ENCODE data around the gene ABCA5. TPM values are rescaled to one million over a fixed set of nuclear protein-coding genes. Genes with fewer than 3 reads are reported as not detected.

ABCA5 gene
- polyA plus RNA-seq, 1 of the 3 experiments (the other 2 are of a cell fraction), result 2.0 TPM

DNA sequence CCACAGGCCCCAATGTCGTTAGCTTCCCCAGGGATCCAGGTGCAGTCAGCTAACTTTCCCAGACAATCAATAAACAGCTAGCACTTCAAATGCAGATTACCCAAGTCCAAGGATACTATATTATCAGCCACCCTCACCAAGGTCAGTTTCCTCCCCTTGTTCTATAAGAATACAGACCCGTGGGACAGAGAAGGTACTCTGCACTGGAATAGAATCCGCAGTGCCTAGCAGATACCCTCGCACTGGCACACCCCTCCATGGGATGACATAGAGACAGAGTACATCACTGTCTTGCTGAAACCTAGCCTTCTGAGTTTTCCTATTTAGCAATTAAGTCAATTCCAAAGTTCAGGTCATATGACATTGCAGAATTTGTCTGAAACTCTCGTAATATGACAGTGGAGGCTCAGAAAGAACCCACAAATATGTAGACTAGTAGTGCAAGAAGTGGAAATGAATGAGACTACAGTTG lies 58.4 kb downstream of the ABCA5 start:
- Histone ChIP-seq H3K4me1 (ENCODE audit: control insufficient read depth in 1 of 2, insufficient read depth in 2 of 2, low read depth in 1 of 2, low read length in 1 of 2) (peaks cover 0 to 8% of the 10 kb centered on the region in 2 experiments; a peak in 3 of 4 replicates), H3K4me3 (ENCODE audit: low read depth in 2 of 2, low read length in 1 of 2) (no peak overlapping the region), H3K9me3 (0 out of 2 replicates have a peak, but pooled peaks cover 3% of the 10 kb centered on the region), H3K27me3 (ENCODE audit: insufficient read depth) (no peaks in the 10 kb centered on the region), H3F3A (replicated peaks; ENCODE audit: insufficient read depth) (peaks cover 24% of the 10 kb centered on the region), H3K9me2 (0 out of 2 replicates have a peak, but pooled peaks cover 4% of the 10 kb centered on the region), H3K36me3 (replicated peaks in 1 of 2; ENCODE audit: control insufficient read depth in 1 of 2, insufficient read depth in 2 of 2, low read length in 1 of 2) (peaks cover 0 to 8% of the 10 kb centered on the region in 2 experiments), H3K79me2 (ENCODE audit: insufficient read depth) (no peaks in the 10 kb centered on the region), H3K27ac (ENCODE audit: low read depth in 2 of 2, low read length in 1 of 2) (peak overlapping the region in 1 of 2 experiments; percentile 69; a peak in 3 of 4 replicates), H4K20me1 (ENCODE audit: insufficient read depth) (no peaks in the 10 kb centered on the region), H3K4me2 (peak overlapping the region; percentile 48; the same call in 1 of the 2 replicates), H2AFZ (ENCODE audit: low read depth) (no peak overlapping the region; the same call in 1 of the 2 replicates), H3K9ac (no peak overlapping the region)
- CTCF ChIA-PET, result no interaction called here
- POLR2A ChIA-PET, result no interaction called here
- TF ChIP-seq RAD21 (IDR thresholded peaks at IDR 0.05; ENCODE audit: low read length) (no peak), MEF2A (IDR thresholded peaks at IDR 0.05; ENCODE audit: borderline replicate concordance, low read depth) (no peak), EP300 (IDR thresholded peaks at IDR 0.05; ENCODE audit: borderline replicate concordance in 1 of 2, low read depth in 1 of 2, low read length in 1 of 2) (no peak), GABPA (IDR thresholded peaks at IDR 0.05; ENCODE audit: low read depth) (no peak), EZH2phosphoT487 (IDR thresholded peaks at IDR 0.05; ENCODE audit: borderline replicate concordance, low read depth) (no peak), FOXJ3 (CRISPR knock-in tag; IDR thresholded peaks at IDR 0.05) (no peak), NFIC (IDR thresholded peaks at IDR 0.05; ENCODE audit: borderline replicate concordance) (no peak), YY1 (IDR thresholded peaks at IDR 0.05; ENCODE audit: low read depth) (no peak), TAF1 (IDR thresholded peaks at IDR 0.05; ENCODE audit: borderline replicate concordance, low read depth, low read length) (no peak), RCOR1 (IDR thresholded peaks at IDR 0.05; ENCODE audit: low read length) (no peak), TEAD4 (IDR thresholded peaks at IDR 0.05; ENCODE audit: borderline replicate concordance, insufficient read depth) (no peak)
- TF ChIP-seq, protein P1, sequence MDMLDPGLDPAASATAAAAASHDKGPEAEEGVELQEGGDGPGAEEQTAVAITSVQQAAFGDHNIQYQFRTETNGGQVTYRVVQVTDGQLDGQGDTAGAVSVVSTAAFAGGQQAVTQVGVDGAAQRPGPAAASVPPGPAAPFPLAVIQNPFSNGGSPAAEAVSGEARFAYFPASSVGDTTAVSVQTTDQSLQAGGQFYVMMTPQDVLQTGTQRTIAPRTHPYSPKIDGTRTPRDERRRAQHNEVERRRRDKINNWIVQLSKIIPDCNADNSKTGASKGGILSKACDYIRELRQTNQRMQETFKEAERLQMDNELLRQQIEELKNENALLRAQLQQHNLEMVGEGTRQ (IDR thresholded peaks at IDR 0.05; ENCODE audit: borderline replicate concordance, low read depth, low read length), result no peak
- TF ChIP-seq, protein P2, sequence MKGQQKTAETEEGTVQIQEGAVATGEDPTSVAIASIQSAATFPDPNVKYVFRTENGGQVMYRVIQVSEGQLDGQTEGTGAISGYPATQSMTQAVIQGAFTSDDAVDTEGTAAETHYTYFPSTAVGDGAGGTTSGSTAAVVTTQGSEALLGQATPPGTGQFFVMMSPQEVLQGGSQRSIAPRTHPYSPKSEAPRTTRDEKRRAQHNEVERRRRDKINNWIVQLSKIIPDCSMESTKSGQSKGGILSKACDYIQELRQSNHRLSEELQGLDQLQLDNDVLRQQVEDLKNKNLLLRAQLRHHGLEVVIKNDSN (IDR thresholded peaks at IDR 0.05; ENCODE audit: borderline replicate concordance, low read depth), result no peak
- TF ChIP-seq, protein P3, sequence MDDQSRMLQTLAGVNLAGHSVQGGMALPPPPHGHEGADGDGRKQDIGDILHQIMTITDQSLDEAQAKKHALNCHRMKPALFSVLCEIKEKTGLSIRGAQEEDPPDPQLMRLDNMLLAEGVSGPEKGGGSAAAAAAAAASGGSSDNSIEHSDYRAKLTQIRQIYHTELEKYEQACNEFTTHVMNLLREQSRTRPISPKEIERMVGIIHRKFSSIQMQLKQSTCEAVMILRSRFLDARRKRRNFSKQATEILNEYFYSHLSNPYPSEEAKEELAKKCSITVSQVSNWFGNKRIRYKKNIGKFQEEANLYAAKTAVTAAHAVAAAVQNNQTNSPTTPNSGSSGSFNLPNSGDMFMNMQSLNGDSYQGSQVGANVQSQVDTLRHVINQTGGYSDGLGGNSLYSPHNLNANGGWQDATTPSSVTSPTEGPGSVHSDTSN (IDR thresholded peaks at IDR 0.05), result no peak
- WGBS (ENCODE audit: low lambda C conversion rate), result 84% methylated on average over 5 of the region's 5 CpGs
- DNase-seq, result no peak

DNA sequence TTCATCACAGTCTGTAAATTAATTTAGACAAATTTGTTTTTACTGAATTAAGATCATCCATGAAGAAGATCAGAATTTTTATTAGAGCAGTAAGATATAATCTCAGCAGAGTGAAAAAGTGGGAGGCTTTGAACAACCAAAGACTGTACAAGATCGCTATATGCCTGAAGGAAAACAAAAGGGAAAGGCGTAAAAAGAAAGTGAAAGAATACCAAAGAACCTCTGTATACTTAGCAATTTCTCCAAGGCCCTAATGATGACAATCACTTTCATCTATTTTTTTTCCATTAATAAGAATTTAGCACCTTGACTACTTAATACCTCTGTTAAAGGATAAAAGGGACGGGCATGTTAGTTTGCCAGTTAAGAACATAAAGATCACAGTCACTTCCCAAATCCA lies 59.7 kb downstream of the ABCA5 start:
- no peak overlapping the region for H3K27ac ChIP-seq (ENCODE audit: low read depth in 2 of 2, low read length in 1 of 2)
- TF ChIP-seq GABPA (IDR thresholded peaks at IDR 0.05; ENCODE audit: low read depth) (no peak), TCF12 (IDR thresholded peaks at IDR 0.05) (no peak), MXI1 (IDR thresholded peaks at IDR 0.05; ENCODE audit: low read depth, low read length) (no peak), FOSL2 (IDR thresholded peaks at IDR 0.05; ENCODE audit: borderline replicate concordance, low read depth) (no peak), TEAD4 (IDR thresholded peaks at IDR 0.05; ENCODE audit: borderline replicate concordance, insufficient read depth) (no peak), RAD21 (IDR thresholded peaks at IDR 0.05; ENCODE audit: low read length) (no peak)
- TF ChIP-seq, protein P4, sequence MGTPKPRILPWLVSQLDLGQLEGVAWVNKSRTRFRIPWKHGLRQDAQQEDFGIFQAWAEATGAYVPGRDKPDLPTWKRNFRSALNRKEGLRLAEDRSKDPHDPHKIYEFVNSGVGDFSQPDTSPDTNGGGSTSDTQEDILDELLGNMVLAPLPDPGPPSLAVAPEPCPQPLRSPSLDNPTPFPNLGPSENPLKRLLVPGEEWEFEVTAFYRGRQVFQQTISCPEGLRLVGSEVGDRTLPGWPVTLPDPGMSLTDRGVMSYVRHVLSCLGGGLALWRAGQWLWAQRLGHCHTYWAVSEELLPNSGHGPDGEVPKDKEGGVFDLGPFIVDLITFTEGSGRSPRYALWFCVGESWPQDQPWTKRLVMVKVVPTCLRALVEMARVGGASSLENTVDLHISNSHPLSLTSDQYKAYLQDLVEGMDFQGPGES (IDR thresholded peaks at IDR 0.05; ENCODE audit: low read depth, low read length), result no peak
- TF ChIP-seq, protein P5, sequence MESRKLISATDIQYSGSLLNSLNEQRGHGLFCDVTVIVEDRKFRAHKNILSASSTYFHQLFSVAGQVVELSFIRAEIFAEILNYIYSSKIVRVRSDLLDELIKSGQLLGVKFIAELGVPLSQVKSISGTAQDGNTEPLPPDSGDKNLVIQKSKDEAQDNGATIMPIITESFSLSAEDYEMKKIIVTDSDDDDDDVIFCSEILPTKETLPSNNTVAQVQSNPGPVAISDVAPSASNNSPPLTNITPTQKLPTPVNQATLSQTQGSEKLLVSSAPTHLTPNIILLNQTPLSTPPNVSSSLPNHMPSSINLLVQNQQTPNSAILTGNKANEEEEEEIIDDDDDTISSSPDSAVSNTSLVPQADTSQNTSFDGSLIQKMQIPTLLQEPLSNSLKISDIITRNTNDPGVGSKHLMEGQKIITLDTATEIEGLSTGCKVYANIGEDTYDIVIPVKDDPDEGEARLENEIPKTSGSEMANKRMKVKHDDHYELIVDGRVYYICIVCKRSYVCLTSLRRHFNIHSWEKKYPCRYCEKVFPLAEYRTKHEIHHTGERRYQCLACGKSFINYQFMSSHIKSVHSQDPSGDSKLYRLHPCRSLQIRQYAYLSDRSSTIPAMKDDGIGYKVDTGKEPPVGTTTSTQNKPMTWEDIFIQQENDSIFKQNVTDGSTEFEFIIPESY (IDR thresholded peaks at IDR 0.05; ENCODE audit: borderline replicate concordance, low read depth), result no peak
- peaks cover 24% of the 10 kb centered on the region for H3F3A ChIP-seq (replicated peaks; ENCODE audit: insufficient read depth)
- ChIA-PET CTCF (no interaction called here), POLR2A (no interaction called here)
- H3K36me3 ChIP-seq (replicated peaks in 1 of 2; ENCODE audit: control insufficient read depth in 1 of 2, insufficient read depth in 2 of 2, low read length in 1 of 2), result peaks cover 0 to 8% of the 10 kb centered on the region in 2 experiments
- H3K9me3 ChIP-seq, result 0 out of 2 replicates have a peak, but pooled peaks cover 3% of the 10 kb centered on the region
- 0 out of 2 replicates have a peak, but pooled peaks cover 4% of the 10 kb centered on the region for H3K9me2 ChIP-seq
- H3K4me3 ChIP-seq (ENCODE audit: low read depth in 2 of 2, low read length in 1 of 2), result no peak overlapping the region
- no peak for DNase-seq
- H3K4me2 ChIP-seq, result no peak overlapping the region
- WGBS (ENCODE audit: low lambda C conversion rate), result 74% methylated on average over 3 of the region's 3 CpGs
- H4K20me1 ChIP-seq (ENCODE audit: insufficient read depth), result no peaks in the 10 kb centered on the region
- H3K27me3 ChIP-seq (ENCODE audit: insufficient read depth), result no peaks in the 10 kb centered on the region
- H3K79me2 ChIP-seq (ENCODE audit: insufficient read depth), result no peaks in the 10 kb centered on the region
- no peak overlapping the region for H3K9ac ChIP-seq
- H2AFZ ChIP-seq (ENCODE audit: low read depth), result no peak overlapping the region
- H3K4me1 ChIP-seq (ENCODE audit: control insufficient read depth in 1 of 2, insufficient read depth in 2 of 2, low read depth in 1 of 2, low read length in 1 of 2), result peaks cover 0 to 8% of the 10 kb centered on the region in 2 experiments; a peak in 3 of 4 replicates

Data from SK-N-SH (cell line).